Measurements from ENCODE around the gene ANKRD63. TPM values are rescaled to one million over a fixed set of nuclear protein-coding genes. Genes with fewer than 3 reads are reported as not detected.

The ANKRD63 gene
- polyA plus RNA-seq, 1 of the 3 experiments (the other 2 are of a cell fraction) = not detected

DNA sequence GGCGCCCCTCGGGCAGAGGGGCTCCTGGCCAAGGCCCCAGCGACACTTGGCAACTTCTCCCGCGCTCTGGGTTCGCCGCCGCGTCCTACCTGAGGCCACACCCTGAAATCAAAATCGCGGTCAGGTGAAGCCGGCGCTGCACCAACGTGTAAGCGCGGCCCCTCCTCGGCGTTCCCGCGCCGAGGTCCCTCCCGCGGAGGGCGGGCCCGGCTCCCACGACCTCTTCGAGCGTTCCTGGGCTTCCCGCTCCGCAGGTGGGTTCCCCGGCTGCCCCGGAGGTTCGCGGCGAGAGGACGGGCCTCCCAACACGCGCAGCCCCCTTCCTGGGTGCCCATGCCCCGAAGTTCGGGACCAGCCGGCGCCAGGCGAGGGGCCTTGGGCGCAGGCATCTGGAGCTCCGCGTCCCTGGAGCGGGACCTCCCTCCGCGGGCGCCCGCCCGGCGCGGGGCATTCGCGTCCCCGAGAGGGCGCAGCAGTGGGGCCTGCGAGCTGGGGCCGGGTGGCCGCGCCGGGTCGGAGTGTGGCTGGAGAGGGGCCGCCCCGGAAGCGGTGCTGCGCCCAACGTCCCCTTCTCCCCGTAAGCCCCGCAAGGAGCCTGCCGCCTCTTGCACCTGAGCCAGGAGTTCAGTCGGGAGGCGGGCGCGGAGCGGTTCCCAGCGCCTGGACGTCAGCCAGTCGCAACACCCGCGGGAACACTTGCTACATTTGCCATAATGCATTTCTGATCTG is 30.3 kb downstream of the ANKRD63 start (continued):
- no peak for TF ChIP-seq YY1 (IDR thresholded peaks at IDR 0.05; ENCODE audit: low read depth)
- no peak for TF ChIP-seq RXRA (IDR thresholded peaks at IDR 0.05; ENCODE audit: borderline replicate concordance, low read depth)

DNA sequence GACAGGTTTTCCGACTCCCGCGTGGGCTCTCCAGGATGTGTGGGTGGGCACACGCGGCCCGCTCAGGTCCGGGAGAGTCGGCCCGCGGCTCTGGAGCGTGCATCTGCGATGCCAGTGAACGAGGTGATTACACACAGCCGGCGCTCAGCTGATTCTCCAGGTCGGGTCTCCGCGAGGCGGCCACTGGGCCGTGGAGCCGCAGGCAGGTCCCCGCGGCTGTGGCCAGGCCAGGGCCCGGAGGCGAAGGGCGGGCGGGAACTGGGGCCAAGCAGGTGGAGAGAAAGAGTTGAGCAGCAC is 30.8 kb downstream of the ANKRD63 start:
- Histone ChIP-seq H3K79me2 (ENCODE audit: insufficient read depth) (no peaks in the 10 kb centered on the region), H3K9me3 (no peaks in the 10 kb centered on the region), H3K27ac (ENCODE audit: low read depth in 2 of 2, low read length in 1 of 2) (no peak overlapping the region), H3K36me3 (replicated peaks in 1 of 2; ENCODE audit: control insufficient read depth in 1 of 2, insufficient read depth in 2 of 2, low read length in 1 of 2) (no peaks in the 10 kb centered on the region), H3K27me3 (ENCODE audit: insufficient read depth) (peaks cover 21% of the 10 kb centered on the region), H3K9ac (no peak overlapping the region), H3F3A (replicated peaks; ENCODE audit: insufficient read depth) (peaks cover 22% of the 10 kb centered on the region), H3K4me3 (ENCODE audit: low read depth in 2 of 2, low read length in 1 of 2) (no peak overlapping the region), H3K9me2 (no peaks in the 10 kb centered on the region), H3K4me2 (no peak overlapping the region), H3K4me1 (ENCODE audit: control insufficient read depth in 1 of 2, insufficient read depth in 2 of 2, low read depth in 1 of 2, low read length in 1 of 2) (peaks cover 13 to 35% of the 10 kb centered on the region in 2 experiments), H4K20me1 (ENCODE audit: insufficient read depth) (peaks cover 13% of the 10 kb centered on the region), H2AFZ (ENCODE audit: low read depth) (no peak overlapping the region)
- TF ChIP-seq MXI1 (IDR thresholded peaks at IDR 0.05; ENCODE audit: low read depth, low read length) (no peak), EP300 (IDR thresholded peaks at IDR 0.05; ENCODE audit: borderline replicate concordance in 1 of 2, low read depth in 1 of 2, low read length in 1 of 2) (no peak), RCOR1 (IDR thresholded peaks at IDR 0.05; ENCODE audit: low read length) (no peak), USF1 (IDR thresholded peaks at IDR 0.05; ENCODE audit: borderline replicate concordance, low read depth) (no peak), RXRA (IDR thresholded peaks at IDR 0.05; ENCODE audit: borderline replicate concordance, low read depth) (no peak), REST (IDR thresholded peaks at IDR 0.05; ENCODE audit: low read depth, low read length) (no peak), FOXJ3 (CRISPR knock-in tag; IDR thresholded peaks at IDR 0.05) (no peak)
- TF ChIP-seq, protein P1, sequence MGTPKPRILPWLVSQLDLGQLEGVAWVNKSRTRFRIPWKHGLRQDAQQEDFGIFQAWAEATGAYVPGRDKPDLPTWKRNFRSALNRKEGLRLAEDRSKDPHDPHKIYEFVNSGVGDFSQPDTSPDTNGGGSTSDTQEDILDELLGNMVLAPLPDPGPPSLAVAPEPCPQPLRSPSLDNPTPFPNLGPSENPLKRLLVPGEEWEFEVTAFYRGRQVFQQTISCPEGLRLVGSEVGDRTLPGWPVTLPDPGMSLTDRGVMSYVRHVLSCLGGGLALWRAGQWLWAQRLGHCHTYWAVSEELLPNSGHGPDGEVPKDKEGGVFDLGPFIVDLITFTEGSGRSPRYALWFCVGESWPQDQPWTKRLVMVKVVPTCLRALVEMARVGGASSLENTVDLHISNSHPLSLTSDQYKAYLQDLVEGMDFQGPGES (IDR thresholded peaks at IDR 0.05; ENCODE audit: low read depth, low read length) = no peak
- POLR2A ChIA-PET = interaction anchor here (0.6 kb wide), 1 partner anchor 16 kb away, joined by 5 read pairs; no protein-coding TSS in a partner anchor
- DNase-seq = no peak
- WGBS (ENCODE audit: low lambda C conversion rate) = 97% methylated on average over 18 of the region's 27 CpGs
- CTCF ChIA-PET = interaction anchor here (0.9 to 34.5 kb wide), 3 partner anchors 14 to 34 kb away, joined by 3 to 720 read pairs (median 5); partner anchors contain the start of gene PAK6

Data from SK-N-SH (cell line).